Activated CD8-positive, alpha-beta memory T cell treated with anti-CD3 and anti-CD28 coated beads, Interleukin-2, amount 50 U/mL, for 48 hours (primary cell): ENCODE measurements around the gene IFNA10.
"Not testable (repeated sequence)": the region's sequence is repeated elsewhere in the genome, so short reads cannot be mapped to it uniquely, and the experiment has no call there.

Experiments
- DNase-seq: peaks from one replicate; pipeline ENCODE4 v3.0.0-alpha.2; 2020

Gene IFNA10

DNA sequence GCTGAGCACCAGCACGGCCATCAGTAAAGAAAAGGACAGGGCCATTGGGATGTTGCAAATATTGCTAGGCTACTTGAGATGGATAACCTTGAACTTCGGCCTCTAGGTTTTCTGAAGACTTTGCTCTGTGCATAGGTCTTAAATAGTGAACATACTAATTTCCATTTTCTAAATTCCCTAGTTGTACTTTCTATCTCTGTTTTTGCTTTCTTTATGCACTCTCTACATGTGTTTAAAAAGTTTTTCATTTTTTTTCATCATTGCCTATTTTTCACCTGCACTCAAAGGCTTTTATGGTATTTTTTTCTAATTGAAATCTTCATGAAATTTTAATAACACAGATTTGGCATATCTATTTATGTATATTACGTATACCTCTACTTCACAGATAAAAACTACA is 19.5 kb downstream of the IFNA10 start, which contains the start of gene IFNA4:
TSS of gene IFNA4 (minus strand) at position 101 of the 400 bp plus-strand sequence. CDS start at position 45, 56 bp downstream.
- not testable (repeated sequence) for DNase-seq

DNA sequence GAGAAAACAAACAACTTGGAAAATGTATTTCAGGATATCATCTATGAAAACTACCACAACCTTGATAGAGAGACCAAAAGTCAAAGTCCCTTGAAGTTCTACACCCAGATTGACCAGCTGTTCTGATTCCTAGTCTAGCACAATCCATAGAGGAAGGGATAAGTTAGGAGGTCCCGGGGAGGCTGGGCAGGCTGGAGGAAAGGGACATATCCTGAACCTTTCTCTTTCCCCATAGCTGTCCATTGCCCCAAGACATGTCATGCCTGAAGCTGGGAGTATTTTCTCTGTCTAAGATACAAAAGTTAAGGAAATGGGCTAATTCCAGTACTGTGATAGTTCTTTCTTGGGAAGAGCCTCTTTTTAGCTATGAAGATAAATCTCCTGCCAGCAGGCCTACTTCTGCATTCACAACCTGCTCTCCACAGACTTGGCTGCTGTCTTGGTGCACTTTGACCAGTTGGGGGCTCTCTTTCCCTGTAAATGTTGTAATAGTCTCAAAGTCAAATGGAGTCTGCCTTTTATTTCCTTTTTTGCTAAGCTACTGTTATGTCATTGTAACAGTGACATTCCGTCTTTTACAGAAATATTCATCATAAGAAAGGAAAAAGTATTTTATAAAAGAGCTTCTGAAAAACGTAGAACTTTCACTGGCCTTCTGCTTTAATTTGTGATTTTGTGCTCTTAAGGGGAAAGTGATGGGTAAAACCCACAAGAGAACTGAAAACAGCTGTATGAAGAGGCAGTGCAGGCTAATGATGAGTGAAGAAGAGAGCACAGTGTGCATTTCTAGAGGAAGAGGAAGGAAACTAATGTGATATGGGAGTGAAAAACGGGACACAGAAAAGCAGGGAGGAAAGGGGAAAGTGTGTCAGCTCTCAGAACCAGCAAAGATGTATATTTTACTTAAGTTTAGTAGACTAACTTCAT is 23.9 kb downstream of the IFNA10 start:
- not testable (repeated sequence) for DNase-seq

DNA sequence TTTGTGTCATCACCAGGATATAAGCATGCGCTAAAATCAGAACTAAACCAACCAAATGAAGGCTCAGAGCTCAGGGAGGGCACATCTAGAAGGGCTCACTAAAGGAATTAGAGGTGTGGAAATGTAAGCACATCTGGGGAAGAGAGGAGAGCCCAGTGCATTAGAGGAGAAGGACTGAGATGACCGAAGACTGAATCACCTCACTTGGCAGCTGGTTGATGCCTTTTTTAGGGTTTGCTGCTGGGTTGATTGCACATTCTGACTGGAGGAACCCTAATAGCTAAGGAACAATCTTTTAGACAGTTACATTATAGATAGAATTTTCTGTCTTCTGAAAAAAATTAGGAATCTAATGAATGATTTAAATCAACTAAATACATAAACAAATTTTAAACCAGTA is 32.3 kb downstream of the IFNA10 start:
- no peak for DNase-seq

DNA sequence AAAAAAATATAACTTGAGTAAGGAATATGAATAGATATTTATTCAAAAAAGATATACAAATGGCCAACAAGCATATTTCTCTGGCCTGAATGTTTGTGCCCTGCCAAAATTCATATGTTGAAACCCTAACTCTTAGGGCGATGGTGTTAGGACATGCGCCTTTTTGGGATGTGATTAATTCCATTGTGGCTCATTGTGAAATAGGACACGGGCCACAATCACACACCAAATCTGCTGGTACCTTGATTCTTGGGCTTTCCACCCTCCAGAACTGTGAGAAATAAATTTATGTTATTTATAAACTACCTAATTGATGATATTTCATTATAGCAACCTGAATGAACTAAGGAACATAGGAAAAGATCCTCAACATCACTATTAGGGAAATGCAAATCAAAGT is 34.8 kb downstream of the IFNA10 start:
- DNase-seq: no peak

DNA sequence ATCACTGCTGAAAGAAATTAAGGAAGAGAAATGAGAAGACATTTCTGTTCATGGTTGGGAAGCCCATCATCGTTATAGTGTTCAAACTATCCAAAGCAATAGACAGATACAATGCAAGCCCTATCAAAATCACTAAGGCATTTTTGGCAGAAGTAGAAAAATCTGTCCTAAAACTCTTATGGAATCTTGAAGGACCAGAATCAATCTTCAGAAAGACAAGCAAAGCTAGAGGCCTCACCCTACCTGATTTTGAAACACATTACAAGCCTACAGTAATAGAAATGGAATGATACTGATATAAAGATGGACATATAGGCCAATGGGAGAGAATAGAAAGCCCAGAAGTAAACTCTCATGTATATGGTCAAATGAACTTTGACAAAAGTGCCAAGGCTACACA is 35.6 kb downstream of the IFNA10 start:
- DNase-seq: no peak

DNA sequence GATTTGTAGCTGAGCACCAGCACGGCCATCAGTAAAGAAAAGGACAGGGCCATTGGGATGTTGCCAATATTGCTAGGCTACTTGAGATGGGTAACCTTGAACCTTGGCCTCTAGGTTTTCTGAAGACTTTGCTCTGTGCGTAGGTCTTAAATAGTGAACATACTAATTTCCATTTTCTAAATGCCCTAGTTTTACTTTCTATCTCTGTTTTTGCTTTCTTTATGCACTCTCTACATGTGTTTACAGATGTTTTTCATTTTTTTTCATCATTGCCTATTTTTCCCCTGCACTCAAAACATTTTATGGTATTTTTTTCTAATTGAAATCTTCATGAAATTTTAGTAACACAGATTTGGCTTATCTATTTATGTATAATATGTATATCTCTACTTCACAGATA is 40.4 kb downstream of the IFNA10 start, which contains the start of gene IFNA21:
TSS of gene IFNA21 (minus strand) at position 101 of the 400 bp plus-strand sequence. CDS start at position 53, 48 bp downstream.
- not testable (repeated sequence) for DNase-seq

DNA sequence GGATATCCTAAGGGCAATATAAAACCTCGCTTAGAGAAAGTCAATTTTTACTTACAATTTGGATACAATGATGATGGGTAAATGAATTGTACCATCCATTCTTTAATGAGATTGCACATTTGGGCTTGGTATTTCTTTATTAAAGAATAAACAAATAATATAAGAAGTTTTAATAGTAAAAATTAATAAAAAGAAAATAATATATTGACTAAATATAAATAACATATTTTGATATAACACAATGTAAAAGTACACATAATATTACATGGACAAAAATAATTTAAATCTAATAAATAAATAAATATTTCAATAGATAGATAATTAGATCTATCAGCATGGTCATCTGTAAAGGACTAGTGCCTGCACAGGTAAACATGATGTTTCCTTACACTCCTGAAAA is 41.4 kb downstream of the IFNA10 start:
- no peak for DNase-seq

DNA sequence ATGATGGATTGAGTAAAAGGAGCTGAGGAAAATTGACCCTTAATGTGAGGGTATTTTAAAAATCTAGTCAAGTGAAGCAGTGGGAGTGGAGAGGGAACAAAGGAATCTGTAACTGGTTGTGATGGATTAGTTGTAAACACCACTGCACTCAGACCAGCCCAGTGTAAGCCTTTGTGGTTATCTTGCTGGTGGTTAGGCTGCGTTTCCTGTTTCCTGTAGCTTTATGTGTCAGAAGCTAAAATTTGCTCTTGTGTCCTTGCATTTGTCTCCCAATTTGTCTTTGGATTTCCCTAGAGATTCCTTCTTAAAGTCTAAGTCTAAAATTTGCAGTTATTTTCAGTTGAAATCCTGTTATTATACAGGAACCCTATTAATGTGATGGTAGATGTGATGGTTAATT is 46.8 kb downstream of the IFNA10 start:
- DNase-seq: no peak
